ENCODE measurements around the gene WASHC1. TPM values are rescaled to one million over a fixed set of nuclear protein-coding genes. Genes with fewer than 3 reads are reported as not detected.
"Not testable (repeated sequence)": the region's sequence is repeated elsewhere in the genome, so short reads cannot be mapped to it uniquely, and the experiment has no call there.

WASHC1 gene
- total and polyA plus RNA-seq, 9 of the 15 experiments (the other 6 are each of a cell fraction or from before 2014, with no cell fraction given): 0.21 to 25.6 (median 11.0) TPM

DNA sequence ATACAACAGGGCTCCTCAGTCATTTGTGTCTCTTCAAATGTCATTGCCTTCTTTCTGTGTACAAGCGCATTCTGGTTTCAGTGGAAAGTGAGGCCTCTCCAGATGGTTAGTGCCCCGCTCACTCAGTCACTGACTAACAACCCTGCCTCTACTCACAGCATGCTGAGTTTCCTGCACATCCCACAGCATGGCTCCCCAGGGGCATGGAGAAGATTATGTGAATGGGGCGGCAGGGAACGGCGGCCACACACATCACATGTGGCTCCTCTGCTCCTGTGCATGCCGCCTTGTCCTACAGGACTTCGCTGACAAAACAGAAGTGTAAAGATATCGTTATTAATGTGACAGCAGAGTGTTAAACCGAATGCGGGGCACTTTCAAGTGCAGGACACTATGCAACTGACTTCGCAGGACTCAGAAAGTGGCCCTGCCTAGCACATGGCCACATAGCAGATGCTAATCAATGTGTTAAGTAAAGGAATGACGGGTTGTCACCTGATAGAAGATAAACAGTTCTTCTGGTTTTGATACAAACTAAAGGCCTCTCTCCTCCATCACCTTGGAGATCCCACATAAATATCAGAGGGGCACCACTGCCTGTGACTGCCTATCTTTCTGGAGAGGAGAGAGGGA lies 17.5 kb upstream of the WASHC1 start:
- ATAC-seq: peak; percentile 15
- POLR2A ChIA-PET; in situ Hi-C loops (cut with MboI); H4K20me1 ChIP-seq (replicated peaks; ENCODE audit: control insufficient read depth, insufficient read depth, low read length); H3K36me3 ChIP-seq (ENCODE audit: control insufficient read depth, insufficient read depth, low read length); intact Hi-C loops (cut with micrococcal nuclease); H3K27me3 ChIP-seq (ENCODE audit: control insufficient read depth in 2 of 2, insufficient read depth in 2 of 2, low read length in 2 of 2); H3K79me2 ChIP-seq (ENCODE audit: control insufficient read depth, insufficient read depth, low read length); H3K4me2 ChIP-seq (ENCODE audit: insufficient read depth, low read length); H3K9me3 ChIP-seq (replicated peaks; ENCODE audit: control insufficient read depth, insufficient read depth, low read depth, low read length); FAIRE-seq; DNase-seq (ENCODE audit: extremely low read depth in 1 of 4, low spot score in 3 of 4); H3K4me3 ChIP-seq; H3K4me1 ChIP-seq (replicated peaks in 1 of 2; ENCODE audit: control insufficient read depth in 2 of 2, insufficient read depth in 2 of 2, low read length in 2 of 2); CTCF ChIA-PET (ENCODE audit: low intra/inter-chr PET ratio); H3K9me1 ChIP-seq (ENCODE audit: control insufficient read depth, insufficient read depth, low read length); H3K9ac ChIP-seq (ENCODE audit: insufficient read depth in 1 of 2, low read depth in 2 of 2, low read length in 2 of 2); BruUV-seq (replicated peaks); H3K27ac ChIP-seq (ENCODE audit: extremely low read depth, low read depth, low read length): not testable (repeated sequence)
- WGBS (ENCODE audit: insufficient coverage, low coverage, missing lambda C conversion rate): 50% methylated on average over 2 of the region's 12 CpGs
- TF ChIP-seq L3MBTL2 (IDR thresholded peaks at IDR 0.05): peak; percentile 75
- TF ChIP-seq, protein P1, sequence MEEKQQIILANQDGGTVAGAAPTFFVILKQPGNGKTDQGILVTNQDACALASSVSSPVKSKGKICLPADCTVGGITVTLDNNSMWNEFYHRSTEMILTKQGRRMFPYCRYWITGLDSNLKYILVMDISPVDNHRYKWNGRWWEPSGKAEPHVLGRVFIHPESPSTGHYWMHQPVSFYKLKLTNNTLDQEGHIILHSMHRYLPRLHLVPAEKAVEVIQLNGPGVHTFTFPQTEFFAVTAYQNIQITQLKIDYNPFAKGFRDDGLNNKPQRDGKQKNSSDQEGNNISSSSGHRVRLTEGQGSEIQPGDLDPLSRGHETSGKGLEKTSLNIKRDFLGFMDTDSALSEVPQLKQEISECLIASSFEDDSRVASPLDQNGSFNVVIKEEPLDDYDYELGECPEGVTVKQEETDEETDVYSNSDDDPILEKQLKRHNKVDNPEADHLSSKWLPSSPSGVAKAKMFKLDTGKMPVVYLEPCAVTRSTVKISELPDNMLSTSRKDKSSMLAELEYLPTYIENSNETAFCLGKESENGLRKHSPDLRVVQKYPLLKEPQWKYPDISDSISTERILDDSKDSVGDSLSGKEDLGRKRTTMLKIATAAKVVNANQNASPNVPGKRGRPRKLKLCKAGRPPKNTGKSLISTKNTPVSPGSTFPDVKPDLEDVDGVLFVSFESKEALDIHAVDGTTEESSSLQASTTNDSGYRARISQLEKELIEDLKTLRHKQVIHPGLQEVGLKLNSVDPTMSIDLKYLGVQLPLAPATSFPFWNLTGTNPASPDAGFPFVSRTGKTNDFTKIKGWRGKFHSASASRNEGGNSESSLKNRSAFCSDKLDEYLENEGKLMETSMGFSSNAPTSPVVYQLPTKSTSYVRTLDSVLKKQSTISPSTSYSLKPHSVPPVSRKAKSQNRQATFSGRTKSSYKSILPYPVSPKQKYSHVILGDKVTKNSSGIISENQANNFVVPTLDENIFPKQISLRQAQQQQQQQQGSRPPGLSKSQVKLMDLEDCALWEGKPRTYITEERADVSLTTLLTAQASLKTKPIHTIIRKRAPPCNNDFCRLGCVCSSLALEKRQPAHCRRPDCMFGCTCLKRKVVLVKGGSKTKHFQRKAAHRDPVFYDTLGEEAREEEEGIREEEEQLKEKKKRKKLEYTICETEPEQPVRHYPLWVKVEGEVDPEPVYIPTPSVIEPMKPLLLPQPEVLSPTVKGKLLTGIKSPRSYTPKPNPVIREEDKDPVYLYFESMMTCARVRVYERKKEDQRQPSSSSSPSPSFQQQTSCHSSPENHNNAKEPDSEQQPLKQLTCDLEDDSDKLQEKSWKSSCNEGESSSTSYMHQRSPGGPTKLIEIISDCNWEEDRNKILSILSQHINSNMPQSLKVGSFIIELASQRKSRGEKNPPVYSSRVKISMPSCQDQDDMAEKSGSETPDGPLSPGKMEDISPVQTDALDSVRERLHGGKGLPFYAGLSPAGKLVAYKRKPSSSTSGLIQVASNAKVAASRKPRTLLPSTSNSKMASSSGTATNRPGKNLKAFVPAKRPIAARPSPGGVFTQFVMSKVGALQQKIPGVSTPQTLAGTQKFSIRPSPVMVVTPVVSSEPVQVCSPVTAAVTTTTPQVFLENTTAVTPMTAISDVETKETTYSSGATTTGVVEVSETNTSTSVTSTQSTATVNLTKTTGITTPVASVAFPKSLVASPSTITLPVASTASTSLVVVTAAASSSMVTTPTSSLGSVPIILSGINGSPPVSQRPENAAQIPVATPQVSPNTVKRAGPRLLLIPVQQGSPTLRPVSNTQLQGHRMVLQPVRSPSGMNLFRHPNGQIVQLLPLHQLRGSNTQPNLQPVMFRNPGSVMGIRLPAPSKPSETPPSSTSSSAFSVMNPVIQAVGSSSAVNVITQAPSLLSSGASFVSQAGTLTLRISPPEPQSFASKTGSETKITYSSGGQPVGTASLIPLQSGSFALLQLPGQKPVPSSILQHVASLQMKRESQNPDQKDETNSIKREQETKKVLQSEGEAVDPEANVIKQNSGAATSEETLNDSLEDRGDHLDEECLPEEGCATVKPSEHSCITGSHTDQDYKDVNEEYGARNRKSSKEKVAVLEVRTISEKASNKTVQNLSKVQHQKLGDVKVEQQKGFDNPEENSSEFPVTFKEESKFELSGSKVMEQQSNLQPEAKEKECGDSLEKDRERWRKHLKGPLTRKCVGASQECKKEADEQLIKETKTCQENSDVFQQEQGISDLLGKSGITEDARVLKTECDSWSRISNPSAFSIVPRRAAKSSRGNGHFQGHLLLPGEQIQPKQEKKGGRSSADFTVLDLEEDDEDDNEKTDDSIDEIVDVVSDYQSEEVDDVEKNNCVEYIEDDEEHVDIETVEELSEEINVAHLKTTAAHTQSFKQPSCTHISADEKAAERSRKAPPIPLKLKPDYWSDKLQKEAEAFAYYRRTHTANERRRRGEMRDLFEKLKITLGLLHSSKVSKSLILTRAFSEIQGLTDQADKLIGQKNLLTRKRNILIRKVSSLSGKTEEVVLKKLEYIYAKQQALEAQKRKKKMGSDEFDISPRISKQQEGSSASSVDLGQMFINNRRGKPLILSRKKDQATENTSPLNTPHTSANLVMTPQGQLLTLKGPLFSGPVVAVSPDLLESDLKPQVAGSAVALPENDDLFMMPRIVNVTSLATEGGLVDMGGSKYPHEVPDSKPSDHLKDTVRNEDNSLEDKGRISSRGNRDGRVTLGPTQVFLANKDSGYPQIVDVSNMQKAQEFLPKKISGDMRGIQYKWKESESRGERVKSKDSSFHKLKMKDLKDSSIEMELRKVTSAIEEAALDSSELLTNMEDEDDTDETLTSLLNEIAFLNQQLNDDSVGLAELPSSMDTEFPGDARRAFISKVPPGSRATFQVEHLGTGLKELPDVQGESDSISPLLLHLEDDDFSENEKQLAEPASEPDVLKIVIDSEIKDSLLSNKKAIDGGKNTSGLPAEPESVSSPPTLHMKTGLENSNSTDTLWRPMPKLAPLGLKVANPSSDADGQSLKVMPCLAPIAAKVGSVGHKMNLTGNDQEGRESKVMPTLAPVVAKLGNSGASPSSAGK (IDR thresholded peaks at IDR 0.05): peak; percentile 64; the same call in 1 of the 2 replicates
- H2AFZ ChIP-seq (ENCODE audit: low read depth, low read length): peak overlapping the region; percentile 66; the same call in 1 of the 2 replicates

All from K562 (cell line).